ENCODE measurements around the gene CT45A9.
"Not testable (repeated sequence)": the region's sequence is repeated elsewhere in the genome, so short reads cannot be mapped to it uniquely, and the experiment has no call there.

DNA sequence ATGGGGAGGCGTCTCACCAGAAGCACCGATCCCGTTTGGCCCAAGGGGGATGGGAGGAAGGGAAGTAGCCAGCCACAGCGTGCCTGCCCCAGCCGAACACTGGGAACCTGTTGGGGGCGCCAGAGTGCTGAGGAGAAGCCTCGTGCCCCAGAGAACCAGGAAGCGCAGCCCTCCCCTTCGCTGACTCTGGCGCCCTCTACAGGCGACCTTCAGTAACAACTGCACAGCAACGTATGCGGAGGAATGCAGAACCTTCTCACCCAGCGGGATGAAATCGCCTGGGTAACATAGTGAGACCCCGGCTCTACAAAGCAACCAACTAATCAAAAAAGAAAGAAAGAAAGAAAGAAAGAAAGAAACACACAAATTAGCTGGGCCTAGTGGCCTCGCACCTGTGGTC, at the start of gene CT45A9:
- TF ChIP-seq, protein P1, sequence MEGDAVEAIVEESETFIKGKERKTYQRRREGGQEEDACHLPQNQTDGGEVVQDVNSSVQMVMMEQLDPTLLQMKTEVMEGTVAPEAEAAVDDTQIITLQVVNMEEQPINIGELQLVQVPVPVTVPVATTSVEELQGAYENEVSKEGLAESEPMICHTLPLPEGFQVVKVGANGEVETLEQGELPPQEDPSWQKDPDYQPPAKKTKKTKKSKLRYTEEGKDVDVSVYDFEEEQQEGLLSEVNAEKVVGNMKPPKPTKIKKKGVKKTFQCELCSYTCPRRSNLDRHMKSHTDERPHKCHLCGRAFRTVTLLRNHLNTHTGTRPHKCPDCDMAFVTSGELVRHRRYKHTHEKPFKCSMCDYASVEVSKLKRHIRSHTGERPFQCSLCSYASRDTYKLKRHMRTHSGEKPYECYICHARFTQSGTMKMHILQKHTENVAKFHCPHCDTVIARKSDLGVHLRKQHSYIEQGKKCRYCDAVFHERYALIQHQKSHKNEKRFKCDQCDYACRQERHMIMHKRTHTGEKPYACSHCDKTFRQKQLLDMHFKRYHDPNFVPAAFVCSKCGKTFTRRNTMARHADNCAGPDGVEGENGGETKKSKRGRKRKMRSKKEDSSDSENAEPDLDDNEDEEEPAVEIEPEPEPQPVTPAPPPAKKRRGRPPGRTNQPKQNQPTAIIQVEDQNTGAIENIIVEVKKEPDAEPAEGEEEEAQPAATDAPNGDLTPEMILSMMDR (IDR thresholded peaks at IDR 0.05), result not testable (repeated sequence)
- not testable (repeated sequence) for TF ChIP-seq POLR2A, EP300, POLR2AphosphoS5 (IDR thresholded peaks at IDR 0.05)
